ENCODE data around the gene NCKAP5.

NCKAP5 gene

DNA sequence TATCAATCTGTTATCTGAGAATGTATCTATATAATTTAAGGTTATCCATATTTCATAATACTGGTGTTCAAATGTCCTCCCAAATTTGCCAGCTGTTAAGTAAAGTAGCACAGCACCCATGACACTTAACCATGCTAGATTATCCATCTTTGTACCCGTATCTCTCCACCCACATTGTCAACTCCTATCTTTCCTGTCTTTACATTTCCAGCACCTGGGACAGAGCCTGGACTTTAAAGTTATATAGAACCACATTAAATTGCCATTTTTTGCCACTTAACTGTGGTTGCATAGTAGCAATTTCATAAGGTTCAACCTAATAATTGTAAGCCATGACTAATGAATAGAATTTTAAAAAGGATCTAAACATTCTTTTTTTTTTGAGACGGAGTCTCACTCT is 226.7 kb downstream of the NCKAP5 start:
- TF ChIP-seq POLR2A (IDR thresholded peaks at IDR 0.05; ENCODE audit: low read depth, low read length) (no peak), TAF1 (IDR thresholded peaks at IDR 0.05; ENCODE audit: borderline replicate concordance, low read depth, low read length) (no peak), POLR2AphosphoS5 (IDR thresholded peaks at IDR 0.05; ENCODE audit: low read depth, low read length) (no peak)
- no peak for FAIRE-seq
- DNase-seq (ENCODE audit: insufficient read length), result no peak

DNA sequence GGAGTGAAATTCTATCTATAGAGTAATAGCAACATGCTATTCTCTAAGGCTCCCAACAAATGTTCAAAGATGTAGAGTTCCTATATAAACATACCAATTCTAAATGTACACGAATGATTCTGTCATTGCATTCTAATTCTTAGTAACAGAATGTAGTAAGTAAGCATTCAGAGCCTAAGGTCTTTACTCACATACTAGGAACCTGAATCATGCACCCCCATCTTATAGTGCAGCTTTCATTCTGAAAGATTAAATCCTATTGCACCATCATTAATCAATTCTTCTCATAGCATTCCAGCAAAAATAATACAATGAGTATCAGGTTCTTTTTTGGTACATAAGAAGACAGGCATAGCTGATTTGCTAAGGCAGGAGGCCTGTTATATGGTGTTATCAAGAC is 230.0 kb downstream of the NCKAP5 start:
- DNase-seq (ENCODE audit: insufficient read length), result no peak
- TF ChIP-seq TAF1 (IDR thresholded peaks at IDR 0.05; ENCODE audit: borderline replicate concordance, low read depth, low read length) (no peak), POLR2AphosphoS5 (IDR thresholded peaks at IDR 0.05; ENCODE audit: low read depth, low read length) (no peak), POLR2A (IDR thresholded peaks at IDR 0.05; ENCODE audit: low read depth, low read length) (no peak)
- FAIRE-seq, result no peak

GRCh38 chr2:133334923-133335322 is 233.3 kb downstream of the NCKAP5 start:
- TF ChIP-seq POLR2A (IDR thresholded peaks at IDR 0.05; ENCODE audit: low read depth, low read length), result no peak
- DNase-seq (ENCODE audit: insufficient read length) (no peak), FAIRE-seq (no peak)

GRCh38 chr2:133333181-133333580 is 235.1 kb downstream of the NCKAP5 start:
- TF ChIP-seq POLR2A (IDR thresholded peaks at IDR 0.05; ENCODE audit: low read depth, low read length), result no peak
- TF ChIP-seq POLR2AphosphoS5 (IDR thresholded peaks at IDR 0.05; ENCODE audit: low read depth, low read length), result no peak
- TF ChIP-seq TAF1 (IDR thresholded peaks at IDR 0.05; ENCODE audit: borderline replicate concordance, low read depth, low read length), result no peak
- DNase-seq (ENCODE audit: insufficient read length) (no peak), FAIRE-seq (no peak)

- no peak for FAIRE-seq
- no peak for TF ChIP-seq POLR2A (IDR thresholded peaks at IDR 0.05; ENCODE audit: low read depth, low read length)
- no peak for TF ChIP-seq TAF1 (IDR thresholded peaks at IDR 0.05; ENCODE audit: borderline replicate concordance, low read depth, low read length)
- TF ChIP-seq POLR2AphosphoS5 (IDR thresholded peaks at IDR 0.05; ENCODE audit: low read depth, low read length), result no peak
- no peak for DNase-seq (ENCODE audit: insufficient read length)
Observed at GRCh38 chr2:133331436-133331835, 236.8 kb downstream of the NCKAP5 start.

- DNase-seq (ENCODE audit: insufficient read length), result no peak
- TF ChIP-seq POLR2AphosphoS5 (IDR thresholded peaks at IDR 0.05; ENCODE audit: low read depth, low read length) (no peak), TAF1 (IDR thresholded peaks at IDR 0.05; ENCODE audit: borderline replicate concordance, low read depth, low read length) (no peak), POLR2A (IDR thresholded peaks at IDR 0.05; ENCODE audit: low read depth, low read length) (no peak)
- FAIRE-seq, result no peak
Observed at GRCh38 chr2:133326652-133327397, 241.4 kb downstream of the NCKAP5 start.

DNA sequence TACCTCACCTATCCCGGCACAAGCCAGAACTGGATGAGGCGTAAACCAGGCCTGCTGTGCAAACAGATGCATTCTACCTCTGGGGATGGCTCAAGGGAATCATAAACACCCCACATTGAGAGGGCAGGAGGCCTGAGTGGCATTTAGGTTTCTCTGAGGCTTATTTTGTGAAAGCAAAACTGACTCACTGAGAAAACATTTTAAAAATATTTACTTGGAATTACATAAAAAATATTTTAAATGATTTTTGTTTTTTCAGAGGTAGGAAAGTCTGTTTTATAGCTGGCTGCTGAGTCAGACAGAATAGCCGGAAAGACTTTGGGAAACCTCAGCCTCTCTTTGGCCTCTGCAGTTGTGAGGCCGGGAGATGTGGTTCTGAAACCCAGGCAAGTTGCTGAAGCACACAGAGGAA is 244.1 kb downstream of the NCKAP5 start:
- DNase-seq (ENCODE audit: insufficient read length) (no peak), FAIRE-seq (no peak)
- TF ChIP-seq POLR2AphosphoS5 (IDR thresholded peaks at IDR 0.05; ENCODE audit: low read depth, low read length) (no peak), TAF1 (IDR thresholded peaks at IDR 0.05; ENCODE audit: borderline replicate concordance, low read depth, low read length) (no peak), POLR2A (IDR thresholded peaks at IDR 0.05; ENCODE audit: low read depth, low read length) (no peak)

- DNase-seq (ENCODE audit: insufficient read length), result no peak
- TF ChIP-seq POLR2AphosphoS5 (IDR thresholded peaks at IDR 0.05; ENCODE audit: low read depth, low read length), result no peak
- no peak for TF ChIP-seq TAF1 (IDR thresholded peaks at IDR 0.05; ENCODE audit: borderline replicate concordance, low read depth, low read length)
- no peak for TF ChIP-seq POLR2A (IDR thresholded peaks at IDR 0.05; ENCODE audit: low read depth, low read length)
- no peak for FAIRE-seq
Observed at GRCh38 chr2:133322909-133323308, 245.4 kb downstream of the NCKAP5 start.

- FAIRE-seq (no peak), DNase-seq (ENCODE audit: insufficient read length) (no peak)
- TF ChIP-seq TAF1 (IDR thresholded peaks at IDR 0.05; ENCODE audit: borderline replicate concordance, low read depth, low read length), result no peak
- no peak for TF ChIP-seq POLR2A (IDR thresholded peaks at IDR 0.05; ENCODE audit: low read depth, low read length)
- no peak for TF ChIP-seq POLR2AphosphoS5 (IDR thresholded peaks at IDR 0.05; ENCODE audit: low read depth, low read length)
Observed at GRCh38 chr2:133317178-133317577, 251.1 kb downstream of the NCKAP5 start.

DNA sequence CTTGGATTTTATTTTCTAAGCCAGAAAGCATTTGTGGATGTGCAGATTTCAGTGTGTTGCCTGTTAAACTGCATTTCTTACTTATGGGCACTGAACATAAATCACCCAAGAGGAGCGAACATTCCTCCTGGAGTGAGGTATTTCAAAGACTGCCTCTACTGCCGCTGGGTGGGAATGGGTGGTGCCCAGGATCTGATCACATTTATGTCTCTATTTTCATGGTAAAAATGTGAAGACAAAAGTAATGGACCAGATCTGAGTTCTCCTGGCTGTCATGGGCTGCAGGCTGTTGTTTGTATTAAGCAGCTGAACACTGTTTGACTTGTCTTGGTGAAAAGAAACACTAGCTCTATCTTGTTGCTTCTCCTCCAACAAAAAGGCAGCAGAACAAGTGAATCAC is 251.7 kb downstream of the NCKAP5 start:
- FAIRE-seq, result no peak
- no peak for TF ChIP-seq POLR2AphosphoS5 (IDR thresholded peaks at IDR 0.05; ENCODE audit: low read depth, low read length)
- no peak for TF ChIP-seq TAF1 (IDR thresholded peaks at IDR 0.05; ENCODE audit: borderline replicate concordance, low read depth, low read length)
- TF ChIP-seq POLR2A (IDR thresholded peaks at IDR 0.05; ENCODE audit: low read depth, low read length), result no peak

GRCh38 chr2:133315280-133315679 is 253.0 kb downstream of the NCKAP5 start:
- no peak for FAIRE-seq
- no peak for DNase-seq (ENCODE audit: insufficient read length)
- no peak for TF ChIP-seq POLR2A (IDR thresholded peaks at IDR 0.05; ENCODE audit: low read depth, low read length)
- TF ChIP-seq POLR2AphosphoS5 (IDR thresholded peaks at IDR 0.05; ENCODE audit: low read depth, low read length), result no peak
- no peak for TF ChIP-seq TAF1 (IDR thresholded peaks at IDR 0.05; ENCODE audit: borderline replicate concordance, low read depth, low read length)

More for the DNA sequence above, 251.7 kb downstream of the NCKAP5 start:
- no peak for DNase-seq (ENCODE audit: insufficient read length)

GRCh38 chr2:133314795-133315194 is 253.5 kb downstream of the NCKAP5 start:
- DNase-seq (ENCODE audit: insufficient read length), result no peak
- TF ChIP-seq TAF1 (IDR thresholded peaks at IDR 0.05; ENCODE audit: borderline replicate concordance, low read depth, low read length) (no peak), POLR2AphosphoS5 (IDR thresholded peaks at IDR 0.05; ENCODE audit: low read depth, low read length) (no peak), POLR2A (IDR thresholded peaks at IDR 0.05; ENCODE audit: low read depth, low read length) (no peak)
- no peak for FAIRE-seq

Measured in GM12892 (cell line).